ENCODE measurements around the gene GPD1L.

The GPD1L gene

GRCh38 chr3:32147509-32147908 lies 41.1 kb downstream of the GPD1L start (continued):
- TF ChIP-seq TSHZ2 (CRISPR knock-in tag; IDR thresholded peaks at IDR 0.05) (no peak), ZNF8 (CRISPR knock-in tag; IDR thresholded peaks at IDR 0.05) (no peak)

DNA sequence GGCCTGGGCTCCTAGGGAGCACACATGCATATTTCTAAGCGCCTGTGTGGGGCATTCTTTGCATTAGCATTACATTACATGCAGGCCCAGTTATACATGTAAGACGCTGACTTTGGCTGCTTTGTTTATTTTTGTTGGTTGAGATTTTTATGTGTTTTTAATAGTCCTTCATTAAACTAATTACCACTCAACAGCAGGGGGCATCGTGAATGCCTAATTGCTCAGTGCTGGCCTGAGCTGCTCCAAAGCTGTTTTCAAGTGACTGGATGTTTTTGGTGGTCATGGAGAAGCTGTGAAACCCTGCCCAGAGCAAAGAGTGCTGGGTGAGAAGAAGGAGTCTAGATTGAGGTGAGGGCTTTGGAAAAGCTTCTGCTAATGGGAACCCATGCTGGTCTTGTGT lies 41.5 kb downstream of the GPD1L start:
- no peak for TF ChIP-seq ZNF70 (CRISPR knock-in tag; IDR thresholded peaks at IDR 0.05)
- TF ChIP-seq ZNF565 (CRISPR knock-in tag; conservative IDR thresholded peaks at IDR 0.05; ENCODE audit: low read depth) = no peak
- TF ChIP-seq BACH2 (CRISPR knock-in tag; IDR thresholded peaks at IDR 0.05; ENCODE audit: borderline replicate concordance) = no peak
- no peak for TF ChIP-seq ZNF8 (CRISPR knock-in tag; IDR thresholded peaks at IDR 0.05)
- TF ChIP-seq, protein P1, sequence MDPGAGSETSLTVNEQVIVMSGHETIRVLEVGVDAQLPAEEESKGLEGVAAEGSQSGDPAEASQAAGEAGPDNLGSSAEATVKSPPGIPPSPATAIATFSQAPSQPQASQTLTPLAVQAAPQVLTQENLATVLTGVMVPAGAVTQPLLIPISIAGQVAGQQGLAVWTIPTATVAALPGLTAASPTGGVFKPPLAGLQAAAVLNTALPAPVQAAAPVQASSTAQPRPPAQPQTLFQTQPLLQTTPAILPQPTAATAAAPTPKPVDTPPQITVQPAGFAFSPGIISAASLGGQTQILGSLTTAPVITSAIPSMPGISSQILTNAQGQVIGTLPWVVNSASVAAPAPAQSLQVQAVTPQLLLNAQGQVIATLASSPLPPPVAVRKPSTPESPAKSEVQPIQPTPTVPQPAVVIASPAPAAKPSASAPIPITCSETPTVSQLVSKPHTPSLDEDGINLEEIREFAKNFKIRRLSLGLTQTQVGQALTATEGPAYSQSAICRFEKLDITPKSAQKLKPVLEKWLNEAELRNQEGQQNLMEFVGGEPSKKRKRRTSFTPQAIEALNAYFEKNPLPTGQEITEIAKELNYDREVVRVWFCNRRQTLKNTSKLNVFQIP (CRISPR knock-in tag; IDR thresholded peaks at IDR 0.05; ENCODE audit: borderline replicate concordance, low read depth) = no peak
- TF ChIP-seq OSR1 (CRISPR knock-in tag; IDR thresholded peaks at IDR 0.05) = no peak
- TF ChIP-seq ARNTL (CRISPR knock-in tag; IDR thresholded peaks at IDR 0.05; ENCODE audit: borderline replicate concordance, low read depth) = no peak
- no peak for TF ChIP-seq TSHZ2 (CRISPR knock-in tag; IDR thresholded peaks at IDR 0.05)
- no peak for TF ChIP-seq TOX (CRISPR knock-in tag; IDR thresholded peaks at IDR 0.05; ENCODE audit: borderline replicate concordance)
- no peak for TF ChIP-seq ZFP30 (CRISPR knock-in tag; IDR thresholded peaks at IDR 0.05)
- TF ChIP-seq TCF4 (CRISPR knock-in tag; IDR thresholded peaks at IDR 0.05; ENCODE audit: borderline replicate concordance) = no peak
- no peak for TF ChIP-seq ESRRG (CRISPR knock-in tag; IDR thresholded peaks at IDR 0.05)
- TF ChIP-seq, protein P2, sequence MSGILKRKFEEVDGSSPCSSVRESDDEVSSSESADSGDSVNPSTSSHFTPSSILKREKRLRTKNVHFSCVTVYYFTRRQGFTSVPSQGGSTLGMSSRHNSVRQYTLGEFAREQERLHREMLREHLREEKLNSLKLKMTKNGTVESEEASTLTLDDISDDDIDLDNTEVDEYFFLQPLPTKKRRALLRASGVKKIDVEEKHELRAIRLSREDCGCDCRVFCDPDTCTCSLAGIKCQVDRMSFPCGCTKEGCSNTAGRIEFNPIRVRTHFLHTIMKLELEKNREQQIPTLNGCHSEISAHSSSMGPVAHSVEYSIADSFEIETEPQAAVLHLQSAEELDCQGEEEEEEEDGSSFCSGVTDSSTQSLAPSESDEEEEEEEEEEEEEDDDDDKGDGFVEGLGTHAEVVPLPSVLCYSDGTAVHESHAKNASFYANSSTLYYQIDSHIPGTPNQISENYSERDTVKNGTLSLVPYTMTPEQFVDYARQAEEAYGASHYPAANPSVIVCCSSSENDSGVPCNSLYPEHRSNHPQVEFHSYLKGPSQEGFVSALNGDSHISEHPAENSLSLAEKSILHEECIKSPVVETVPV (CRISPR knock-in tag; IDR thresholded peaks at IDR 0.05) = no peak
- no peak for TF ChIP-seq GLIS3 (CRISPR knock-in tag; IDR thresholded peaks at IDR 0.05)
- TF ChIP-seq, protein P3, sequence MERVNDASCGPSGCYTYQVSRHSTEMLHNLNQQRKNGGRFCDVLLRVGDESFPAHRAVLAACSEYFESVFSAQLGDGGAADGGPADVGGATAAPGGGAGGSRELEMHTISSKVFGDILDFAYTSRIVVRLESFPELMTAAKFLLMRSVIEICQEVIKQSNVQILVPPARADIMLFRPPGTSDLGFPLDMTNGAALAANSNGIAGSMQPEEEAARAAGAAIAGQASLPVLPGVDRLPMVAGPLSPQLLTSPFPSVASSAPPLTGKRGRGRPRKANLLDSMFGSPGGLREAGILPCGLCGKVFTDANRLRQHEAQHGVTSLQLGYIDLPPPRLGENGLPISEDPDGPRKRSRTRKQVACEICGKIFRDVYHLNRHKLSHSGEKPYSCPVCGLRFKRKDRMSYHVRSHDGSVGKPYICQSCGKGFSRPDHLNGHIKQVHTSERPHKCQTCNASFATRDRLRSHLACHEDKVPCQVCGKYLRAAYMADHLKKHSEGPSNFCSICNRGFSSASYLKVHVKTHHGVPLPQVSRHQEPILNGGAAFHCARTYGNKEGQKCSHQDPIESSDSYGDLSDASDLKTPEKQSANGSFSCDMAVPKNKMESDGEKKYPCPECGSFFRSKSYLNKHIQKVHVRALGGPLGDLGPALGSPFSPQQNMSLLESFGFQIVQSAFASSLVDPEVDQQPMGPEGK (CRISPR knock-in tag; IDR thresholded peaks at IDR 0.05; ENCODE audit: borderline replicate concordance) = no peak
- no peak for TF ChIP-seq ISL1 (CRISPR knock-in tag; IDR thresholded peaks at IDR 0.05)
- TF ChIP-seq PPARA (CRISPR knock-in tag; IDR thresholded peaks at IDR 0.05; ENCODE audit: borderline replicate concordance) = no peak
- no peak for TF ChIP-seq CREB5 (CRISPR knock-in tag; IDR thresholded peaks at IDR 0.05; ENCODE audit: low read depth)
- TF ChIP-seq RARB (CRISPR knock-in tag; IDR thresholded peaks at IDR 0.05) = no peak
- ATAC-seq = no peak

All from SK-N-SH treated with all-trans-retinoic acid at 6 μM for 48 hours (cell line).